ENCODE data around the gene SIL1. TPM values are rescaled to one million over a fixed set of nuclear protein-coding genes. Genes with fewer than 3 reads are reported as not detected.

Gene SIL1
- polyA plus RNA-seq, 3 donors: 25.4 to 35.1 (median 27.9) TPM

DNA sequence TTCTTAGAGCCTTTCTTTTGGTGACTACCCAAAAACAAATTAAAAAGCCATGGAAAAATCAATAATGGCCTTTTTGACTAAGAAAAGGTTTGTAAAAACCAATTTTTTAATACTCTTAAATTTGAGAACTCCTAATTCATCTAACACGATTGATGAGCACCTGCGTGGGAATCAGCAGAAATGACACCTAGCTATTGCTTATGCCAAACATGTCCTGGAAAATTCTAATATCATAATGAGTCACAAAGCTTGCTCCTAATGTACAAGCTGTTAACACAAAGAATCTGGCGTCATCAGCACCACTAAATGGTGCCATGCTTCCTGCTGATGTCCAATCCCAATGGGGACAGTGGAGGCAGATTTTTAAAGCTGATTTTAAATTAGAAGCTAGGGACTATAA, 176.8 kb downstream of the SIL1 start:
- no peak for DNase-seq
- H3K4me1 ChIP-seq (ENCODE audit: control insufficient read depth in 1 of 2, insufficient read depth in 2 of 2, low read length in 2 of 2): no peaks in the 10 kb centered on the region
- no peak overlapping the region for H3K9ac ChIP-seq (ENCODE audit: insufficient read depth, low read length, poor library complexity, severe bottlenecking)
- Mint-ChIP-seq H3K36me3 (peaks cover 76 to 86% of the 10 kb centered on the region in 2 donors), H3K4me3 (no peak overlapping the region), H3K27me3 (ENCODE audit: low read depth in 3 of 3) (peaks cover 0 to 2% (median 0%) of the 10 kb centered on the region in 3 donors), H3K9me3 (peaks cover 0 to 3% (median 0%) of the 10 kb centered on the region in 7 donors), H3K4me1 (no peaks in the 10 kb centered on the region), H3K27ac (no peak overlapping the region)
- no peak overlapping the region for H2AFZ ChIP-seq (ENCODE audit: insufficient read depth, low read depth, low read length, poor library complexity, severe bottlenecking)
- H3K4me3 ChIP-seq (replicated peaks in 1 of 3; ENCODE audit: low read depth in 2 of 3, low read length in 3 of 3): no peak overlapping the region
- H4K20me1 ChIP-seq (ENCODE audit: insufficient read depth, low read length): no peaks in the 10 kb centered on the region
- intact Hi-C loops (cut with micrococcal nuclease): no loop called here
- WGBS (ENCODE audit: insufficient coverage): 100% methylated on average over 3 of the region's 3 CpGs
- H3K4me2 ChIP-seq (replicated peaks; ENCODE audit: extremely low read depth, low read length, poor library complexity, severe bottlenecking): no peak overlapping the region
- TF ChIP-seq, protein P1, sequence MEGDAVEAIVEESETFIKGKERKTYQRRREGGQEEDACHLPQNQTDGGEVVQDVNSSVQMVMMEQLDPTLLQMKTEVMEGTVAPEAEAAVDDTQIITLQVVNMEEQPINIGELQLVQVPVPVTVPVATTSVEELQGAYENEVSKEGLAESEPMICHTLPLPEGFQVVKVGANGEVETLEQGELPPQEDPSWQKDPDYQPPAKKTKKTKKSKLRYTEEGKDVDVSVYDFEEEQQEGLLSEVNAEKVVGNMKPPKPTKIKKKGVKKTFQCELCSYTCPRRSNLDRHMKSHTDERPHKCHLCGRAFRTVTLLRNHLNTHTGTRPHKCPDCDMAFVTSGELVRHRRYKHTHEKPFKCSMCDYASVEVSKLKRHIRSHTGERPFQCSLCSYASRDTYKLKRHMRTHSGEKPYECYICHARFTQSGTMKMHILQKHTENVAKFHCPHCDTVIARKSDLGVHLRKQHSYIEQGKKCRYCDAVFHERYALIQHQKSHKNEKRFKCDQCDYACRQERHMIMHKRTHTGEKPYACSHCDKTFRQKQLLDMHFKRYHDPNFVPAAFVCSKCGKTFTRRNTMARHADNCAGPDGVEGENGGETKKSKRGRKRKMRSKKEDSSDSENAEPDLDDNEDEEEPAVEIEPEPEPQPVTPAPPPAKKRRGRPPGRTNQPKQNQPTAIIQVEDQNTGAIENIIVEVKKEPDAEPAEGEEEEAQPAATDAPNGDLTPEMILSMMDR (IDR thresholded peaks at IDR 0.05): no peak
- no peaks in the 10 kb centered on the region for H3K27me3 ChIP-seq (ENCODE audit: control insufficient read depth in 2 of 2, insufficient read depth in 2 of 2, low read length in 2 of 2)
- H3K9me3 ChIP-seq (replicated peaks in 1 of 2; ENCODE audit: control insufficient read depth in 1 of 2, insufficient read depth in 1 of 2, low read length in 2 of 2): no peaks in the 10 kb centered on the region
- H3K79me2 ChIP-seq (ENCODE audit: insufficient read depth, low read length): no peaks in the 10 kb centered on the region
- H3K36me3 ChIP-seq (replicated peaks in 1 of 2; ENCODE audit: control insufficient read depth in 1 of 2, insufficient read depth in 2 of 2, low read length in 2 of 2): peaks cover 28 to 81% of the 10 kb centered on the region in 2 donors
- H3K27ac ChIP-seq (ENCODE audit: low read depth in 1 of 2, low read length in 2 of 2): no peak overlapping the region

DNA sequence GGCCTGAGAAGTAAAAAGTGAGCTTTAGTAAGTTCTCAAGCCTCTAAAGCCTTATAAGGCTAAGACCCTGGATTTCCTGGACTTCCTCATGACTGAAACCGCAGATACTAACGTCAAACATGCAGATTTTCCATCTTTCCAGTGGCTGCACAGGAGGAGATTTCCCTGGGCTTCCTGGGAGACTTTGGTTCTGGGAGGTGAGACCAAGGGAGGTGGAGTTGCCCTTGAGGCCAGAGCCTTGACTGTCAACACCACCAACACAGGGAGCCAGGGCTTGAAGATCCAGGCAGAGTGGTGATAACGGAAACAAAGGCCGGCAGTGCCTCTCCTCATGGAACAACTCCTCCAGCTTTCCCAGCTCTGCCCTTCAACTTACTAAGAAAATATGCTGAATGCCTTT, 178.3 kb downstream of the SIL1 start:
- Mint-ChIP-seq H3K4me3 (no peak overlapping the region), H3K36me3 (peaks cover 78 to 85% of the 10 kb centered on the region in 2 donors)

More for the DNA sequence above, 178.3 kb downstream of the SIL1 start:
- no peak overlapping the region for H3K4me2 ChIP-seq (replicated peaks; ENCODE audit: extremely low read depth, low read length, poor library complexity, severe bottlenecking)
- H3K27ac Mint-ChIP-seq: no peak overlapping the region
- no peaks in the 10 kb centered on the region for H4K20me1 ChIP-seq (ENCODE audit: insufficient read depth, low read length)
- peaks cover 0 to 2% (median 0%) of the 10 kb centered on the region in 3 donors for H3K27me3 Mint-ChIP-seq (ENCODE audit: low read depth in 3 of 3)
- TF ChIP-seq, protein P1 (IDR thresholded peaks at IDR 0.05): no peak
- H3K9ac ChIP-seq (ENCODE audit: insufficient read depth, low read length, poor library complexity, severe bottlenecking): no peak overlapping the region
- H3K4me1 ChIP-seq (ENCODE audit: control insufficient read depth in 1 of 2, insufficient read depth in 2 of 2, low read length in 2 of 2): no peaks in the 10 kb centered on the region
- H2AFZ ChIP-seq (ENCODE audit: insufficient read depth, low read depth, low read length, poor library complexity, severe bottlenecking): no peak overlapping the region
- no CpG with 5 or more reads among the region's 4 CpGs for WGBS (ENCODE audit: insufficient coverage)
- H3K9me3 ChIP-seq (replicated peaks in 1 of 2; ENCODE audit: control insufficient read depth in 1 of 2, insufficient read depth in 1 of 2, low read length in 2 of 2): no peaks in the 10 kb centered on the region
- no peak overlapping the region for H3K4me3 ChIP-seq (replicated peaks in 1 of 3; ENCODE audit: low read depth in 2 of 3, low read length in 3 of 3)
- intact Hi-C loops (cut with micrococcal nuclease): no loop called here
- H3K9me3 Mint-ChIP-seq: peaks cover 0 to 3% (median 0%) of the 10 kb centered on the region in 7 donors
- H3K79me2 ChIP-seq (ENCODE audit: insufficient read depth, low read length): no peaks in the 10 kb centered on the region
- no peaks in the 10 kb centered on the region for H3K4me1 Mint-ChIP-seq
- peaks cover 19 to 83% of the 10 kb centered on the region in 2 donors for H3K36me3 ChIP-seq (replicated peaks in 1 of 2; ENCODE audit: control insufficient read depth in 1 of 2, insufficient read depth in 2 of 2, low read length in 2 of 2)
- no peak overlapping the region for H3K27ac ChIP-seq (ENCODE audit: low read depth in 1 of 2, low read length in 2 of 2)
- no peak for DNase-seq
- no peaks in the 10 kb centered on the region for H3K27me3 ChIP-seq (ENCODE audit: control insufficient read depth in 2 of 2, insufficient read depth in 2 of 2, low read length in 2 of 2)

Measured in CD14-positive monocyte (primary cell).